Vagina (tissue), 2 donors: ENCODE measurements around the gene CD58. TPM values are rescaled to one million over a fixed set of nuclear protein-coding genes. Genes with fewer than 3 reads are reported as not detected.

Experiments used
- DNase-seq, 2 donors: peaks; one replicate each; pipeline ENCODE4 v3.0.0-alpha.2; 2017; ENCODE audit errors: extremely low spot score in 2 of 2
- H3K27ac ChIP-seq: fragments of 200-600 bp; sonication (generic); one replicate; pipeline ENCODE4 v1.5.1; 2019
- H3K27me3 ChIP-seq: fragments of 200-600 bp; sonication (generic); one replicate; pipeline ENCODE4 v1.5.1; 2019
- H3K36me3 ChIP-seq, 2 donors: fragments of 200-600 bp; sonication (generic); one replicate each; pipeline ENCODE4 v1.5.1; 2017 to 2019
- H3K4me1 ChIP-seq: fragments of 200-600 bp; sonication (generic); one replicate; pipeline ENCODE4 v1.5.1; 2019
- H3K4me3 ChIP-seq, 2 donors: fragments of 200-600 bp; sonication (generic); 1 replicate in 1 of 2; 2 replicates in 1 of 2; pipeline ENCODE4 v1.5.1; 2016 to 2019
- H3K9me3 ChIP-seq: fragments of 200-600 bp; sonication (generic); one replicate; pipeline ENCODE4 v1.5.1; 2019
- POLR2A ChIP-seq, 2 donors: fragments of 450-650 bp; IDR thresholded peaks; one replicate each; pipeline ENCODE4 v1.6.1; 2017; ENCODE audit warnings: antibody characterized with exemption in 2 of 2, mild to moderate bottlenecking in 2 of 2, moderate library complexity in 2 of 2
- POLR2AphosphoS5 ChIP-seq, 2 donors: sonication (generic); formaldehyde crosslinking; IDR thresholded peaks; one replicate each; pipeline ENCODE4 v1.9.0; 2017; ENCODE audit warnings: antibody characterized with exemption in 2 of 2, mild to moderate bottlenecking in 2 of 2, low read depth in 1 of 2; ENCODE audit not compliant: insufficient read depth in 1 of 2
- intact Hi-C: fragments of 100-400 bp; cut with DNase I; formaldehyde crosslinking; loops from one replicate; pipeline ENCODE4 v1.15.1; 2023
- total RNA-seq: library from RNA; depleted of rRNA; stranded (reverse); fragments of >200 nt; gene quantifications from one replicate; pipeline ENCODE4 v1.2.3, GENCODE V29; 2016
- TF ChIP-seq, protein P1 (sequence below), 3 experiments: fragments of 450-650 bp in 2 of 3; fragments of 200-600 bp in 1 of 3; sonication (generic) in 1 of 3; IDR thresholded peaks; one replicate each; pipeline ENCODE4 v1.5.1; 2017 to 2019; ENCODE audit warnings: antibody characterized with exemption in 3 of 3, mild to moderate bottlenecking in 2 of 3, moderate library complexity in 2 of 3

The CD58 gene
- total RNA-seq, 1 donor from 2014 or later: 54.5 TPM

DNA sequence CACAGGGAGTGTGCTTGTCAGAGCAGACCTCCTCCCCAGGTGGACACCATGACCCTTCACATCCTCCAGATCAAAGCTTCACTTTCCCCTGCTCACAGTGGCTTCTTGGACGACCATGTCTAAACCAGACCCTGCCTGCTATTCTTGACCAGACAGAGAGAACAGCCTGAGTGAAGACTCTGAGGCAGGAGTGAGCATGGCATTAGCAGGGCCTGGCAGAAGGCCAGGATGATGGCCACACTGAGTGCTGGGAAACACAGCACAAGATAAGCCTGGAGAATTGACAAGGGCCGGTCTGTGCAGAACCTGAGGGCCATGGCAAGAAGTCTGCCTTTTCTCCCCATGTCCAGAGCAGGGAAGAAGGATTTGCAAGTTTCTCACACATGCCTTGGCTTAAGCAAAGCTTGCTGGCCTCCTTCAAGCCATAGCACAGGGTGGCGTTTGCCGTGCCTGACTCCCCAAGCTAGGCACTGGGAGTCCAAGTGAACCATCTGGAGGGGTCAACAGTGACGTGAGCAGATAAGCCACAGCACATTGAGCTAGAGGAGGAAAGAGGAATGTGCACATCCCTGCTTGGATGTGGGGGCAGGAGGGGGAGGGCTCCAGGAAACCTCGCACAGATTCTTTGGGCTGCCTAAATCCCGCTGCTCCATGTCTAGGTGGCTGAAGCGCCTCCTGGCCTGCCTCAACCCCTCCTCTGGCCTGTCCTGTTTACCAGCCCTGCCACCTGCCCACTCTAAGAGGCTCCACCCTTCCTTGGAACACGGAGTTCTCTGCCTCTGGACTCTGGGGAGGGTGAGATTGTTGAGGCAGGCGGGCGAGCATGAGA is 87.1 kb downstream of the CD58 start:
- intact Hi-C loops: loop anchor here (10.0 kb wide), 1 partner anchor 119 kb away; no protein-coding TSS in a partner anchor
- H3K27ac ChIP-seq: no peak overlapping the region

DNA sequence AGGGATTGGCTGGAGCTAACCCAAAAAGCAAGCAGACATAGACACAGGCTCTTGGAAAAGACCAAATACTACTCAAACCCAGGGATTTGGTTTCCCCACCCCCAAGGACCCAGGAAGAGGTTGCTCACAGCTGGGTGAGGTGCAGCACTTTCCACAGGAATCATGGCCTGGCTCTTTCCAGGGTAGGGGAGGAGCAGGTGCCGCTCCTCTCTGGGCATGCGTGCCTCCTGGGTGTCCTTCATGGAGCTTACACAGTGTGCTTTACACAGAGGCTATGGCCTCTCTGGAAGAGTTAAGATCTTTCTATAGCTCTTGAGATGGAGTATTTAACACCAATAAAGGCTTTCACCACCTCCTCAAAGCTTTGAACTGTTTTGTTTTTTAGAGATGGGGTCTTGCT is 88.3 kb downstream of the CD58 start:
- no peak for TF ChIP-seq POLR2AphosphoS5 (IDR thresholded peaks at IDR 0.05; ENCODE audit: insufficient read depth in 1 of 2, low read depth in 1 of 2)
- TF ChIP-seq, protein P1, sequence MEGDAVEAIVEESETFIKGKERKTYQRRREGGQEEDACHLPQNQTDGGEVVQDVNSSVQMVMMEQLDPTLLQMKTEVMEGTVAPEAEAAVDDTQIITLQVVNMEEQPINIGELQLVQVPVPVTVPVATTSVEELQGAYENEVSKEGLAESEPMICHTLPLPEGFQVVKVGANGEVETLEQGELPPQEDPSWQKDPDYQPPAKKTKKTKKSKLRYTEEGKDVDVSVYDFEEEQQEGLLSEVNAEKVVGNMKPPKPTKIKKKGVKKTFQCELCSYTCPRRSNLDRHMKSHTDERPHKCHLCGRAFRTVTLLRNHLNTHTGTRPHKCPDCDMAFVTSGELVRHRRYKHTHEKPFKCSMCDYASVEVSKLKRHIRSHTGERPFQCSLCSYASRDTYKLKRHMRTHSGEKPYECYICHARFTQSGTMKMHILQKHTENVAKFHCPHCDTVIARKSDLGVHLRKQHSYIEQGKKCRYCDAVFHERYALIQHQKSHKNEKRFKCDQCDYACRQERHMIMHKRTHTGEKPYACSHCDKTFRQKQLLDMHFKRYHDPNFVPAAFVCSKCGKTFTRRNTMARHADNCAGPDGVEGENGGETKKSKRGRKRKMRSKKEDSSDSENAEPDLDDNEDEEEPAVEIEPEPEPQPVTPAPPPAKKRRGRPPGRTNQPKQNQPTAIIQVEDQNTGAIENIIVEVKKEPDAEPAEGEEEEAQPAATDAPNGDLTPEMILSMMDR (IDR thresholded peaks at IDR 0.05): no peak
- no peak for TF ChIP-seq POLR2A (IDR thresholded peaks at IDR 0.05)
- Histone ChIP-seq H3K27me3 (no peaks in the 10 kb centered on the region), H3K27ac (no peak overlapping the region), H3K36me3 (no peaks in the 10 kb centered on the region), H3K4me1 (peaks cover 7% of the 10 kb centered on the region), H3K9me3 (no peaks in the 10 kb centered on the region), H3K4me3 (no peak overlapping the region)
- DNase-seq: no peak
- intact Hi-C loops: loop anchor here (10.0 kb wide), 1 partner anchor 118 kb away; no protein-coding TSS in a partner anchor

More for the DNA sequence above, 87.1 kb downstream of the CD58 start:
- Histone ChIP-seq H3K4me1 (peaks cover 7% of the 10 kb centered on the region), H3K27me3 (no peaks in the 10 kb centered on the region), H3K4me3 (no peak overlapping the region), H3K36me3 (no peaks in the 10 kb centered on the region), H3K9me3 (no peaks in the 10 kb centered on the region)
- TF ChIP-seq POLR2AphosphoS5 (IDR thresholded peaks at IDR 0.05; ENCODE audit: insufficient read depth in 1 of 2, low read depth in 1 of 2) (no peak), POLR2A (IDR thresholded peaks at IDR 0.05) (no peak)
- TF ChIP-seq, protein P1 (IDR thresholded peaks at IDR 0.05): no peak
- no peak for DNase-seq

DNA sequence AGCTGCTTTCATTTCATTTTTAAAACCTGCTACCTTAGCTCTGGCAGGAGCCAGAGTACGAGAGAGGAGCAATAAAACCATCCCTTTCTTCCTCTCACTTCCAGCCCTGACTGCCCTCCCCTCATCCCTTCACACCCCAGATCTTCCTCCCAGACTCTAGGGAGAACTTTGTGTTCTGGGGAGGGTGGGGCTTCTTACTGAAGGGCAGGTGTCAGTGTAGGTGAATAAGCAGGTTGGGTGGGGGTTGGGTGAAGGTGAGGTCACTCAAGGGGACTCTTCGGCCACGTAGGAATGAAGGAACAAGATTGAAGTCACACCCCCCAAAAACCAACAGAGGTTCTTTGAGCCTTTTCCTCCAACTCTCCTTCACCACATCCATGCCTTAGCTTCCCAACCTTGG is 88.9 kb downstream of the CD58 start:
- Histone ChIP-seq H3K36me3 (no peaks in the 10 kb centered on the region), H3K27ac (no peak overlapping the region), H3K4me3 (no peak overlapping the region), H3K9me3 (no peaks in the 10 kb centered on the region), H3K27me3 (no peaks in the 10 kb centered on the region), H3K4me1 (peaks cover 7% of the 10 kb centered on the region)
- intact Hi-C loops: loop anchor here (10.0 kb wide), 1 partner anchor 117 kb away; no protein-coding TSS in a partner anchor
- no peak for DNase-seq
- TF ChIP-seq POLR2A (IDR thresholded peaks at IDR 0.05) (no peak), POLR2AphosphoS5 (IDR thresholded peaks at IDR 0.05; ENCODE audit: insufficient read depth in 1 of 2, low read depth in 1 of 2) (no peak)
- TF ChIP-seq, protein P1 (IDR thresholded peaks at IDR 0.05): no peak

DNA sequence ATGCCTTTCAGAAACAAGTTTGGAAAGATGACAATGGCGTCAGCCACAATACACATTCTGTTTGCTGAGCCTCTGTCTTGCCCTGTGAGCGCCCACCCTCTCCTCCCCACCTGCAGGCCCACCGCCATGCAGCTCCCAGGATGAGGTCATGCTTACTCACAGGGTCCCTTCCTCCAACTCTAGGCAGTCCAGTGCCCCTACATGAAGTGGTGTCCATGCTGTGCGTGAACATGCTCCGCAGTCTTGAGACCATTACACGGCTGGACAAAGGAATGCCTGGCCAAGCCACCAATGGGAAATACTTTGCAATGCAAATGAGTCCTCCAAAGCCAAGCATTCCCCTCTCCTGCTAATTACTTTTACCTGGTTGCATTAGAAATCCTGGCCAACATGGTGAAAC is 92.2 kb downstream of the CD58 start:
- intact Hi-C loops: no loop called here
- no peak for DNase-seq
- H3K9me3 ChIP-seq: no peaks in the 10 kb centered on the region
- no peaks in the 10 kb centered on the region for H3K36me3 ChIP-seq
- no peaks in the 10 kb centered on the region for H3K27me3 ChIP-seq
- TF ChIP-seq POLR2AphosphoS5 (IDR thresholded peaks at IDR 0.05; ENCODE audit: insufficient read depth in 1 of 2, low read depth in 1 of 2): no peak
- TF ChIP-seq POLR2A (IDR thresholded peaks at IDR 0.05): no peak
- TF ChIP-seq, protein P1 (IDR thresholded peaks at IDR 0.05): no peak
- H3K4me1 ChIP-seq: no peaks in the 10 kb centered on the region
- no peak overlapping the region for H3K27ac ChIP-seq
- no peak overlapping the region for H3K4me3 ChIP-seq

DNA sequence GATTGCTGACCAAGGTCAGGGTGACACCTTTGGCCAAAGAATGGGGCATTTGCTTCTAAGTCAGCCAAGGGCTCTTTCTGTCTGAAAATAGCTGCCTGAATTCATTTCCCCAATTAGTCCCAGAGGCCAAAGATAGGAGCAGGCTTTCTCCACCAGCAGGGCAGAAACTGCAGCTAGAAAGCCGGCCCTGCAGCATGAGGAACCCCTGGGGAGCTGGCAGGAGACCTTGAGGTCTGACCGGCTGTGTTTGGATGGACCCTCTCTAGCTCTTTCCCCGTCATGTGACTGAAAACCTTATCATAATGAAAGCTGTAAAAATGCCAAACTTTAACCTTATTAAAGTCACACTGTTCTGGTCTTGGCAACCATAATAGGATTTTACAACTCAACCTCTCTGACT is 93.4 kb downstream of the CD58 start:
- Histone ChIP-seq H3K4me3 (no peak overlapping the region), H3K4me1 (no peaks in the 10 kb centered on the region), H3K36me3 (no peaks in the 10 kb centered on the region), H3K27me3 (no peaks in the 10 kb centered on the region), H3K27ac (no peak overlapping the region), H3K9me3 (no peaks in the 10 kb centered on the region)
- no peak for DNase-seq
- TF ChIP-seq, protein P1 (IDR thresholded peaks at IDR 0.05): no peak
- TF ChIP-seq POLR2AphosphoS5 (IDR thresholded peaks at IDR 0.05; ENCODE audit: insufficient read depth in 1 of 2, low read depth in 1 of 2) (no peak), POLR2A (IDR thresholded peaks at IDR 0.05) (no peak)
- intact Hi-C loops: no loop called here
